Ishikawa (cell line): ENCODE measurements around the gene FAM111A.

Source experiments
- CEBPB ChIP-seq: IDR thresholded peaks from 2 replicates; pipeline ENCODE4 v1.6.1; 2012
- CREB1 ChIP-seq: IDR thresholded peaks from 2 replicates; pipeline ENCODE4 v1.6.1; 2012; ENCODE audit warnings: low read depth
- EGR1 ChIP-seq: IDR thresholded peaks from 2 replicates; pipeline ENCODE4 v1.6.1; 2012
- EP300 ChIP-seq: IDR thresholded peaks from 2 replicates; pipeline ENCODE4 v1.6.1; 2012; ENCODE audit warnings: borderline replicate concordance
- FOXM1 ChIP-seq: IDR thresholded peaks from 2 replicates; pipeline ENCODE4 v1.6.1; 2012; ENCODE audit warnings: low read depth, borderline replicate concordance
- MAX ChIP-seq: IDR thresholded peaks from 2 replicates; pipeline ENCODE4 v1.6.1; 2012
- NFIC ChIP-seq: IDR thresholded peaks from 2 replicates; pipeline ENCODE4 v1.6.1; 2012
- RAD21 ChIP-seq: IDR thresholded peaks from 2 replicates; pipeline ENCODE4 v1.6.1; 2012; ENCODE audit warnings: low read depth
- REST ChIP-seq: IDR thresholded peaks from 2 replicates; pipeline ENCODE4 v1.6.1; 2012; ENCODE audit warnings: low read depth, mild to moderate bottlenecking
- TAF1 ChIP-seq: IDR thresholded peaks from 2 replicates; pipeline ENCODE4 v1.6.1; 2012; ENCODE audit warnings: low read depth, mild to moderate bottlenecking
- TCF12 ChIP-seq: IDR thresholded peaks from 2 replicates; pipeline ENCODE4 v1.6.1; 2012; ENCODE audit warnings: low read depth
- TEAD4 ChIP-seq: IDR thresholded peaks from 2 replicates; pipeline ENCODE4 v1.6.1; 2012
- USF1 ChIP-seq: IDR thresholded peaks from 2 replicates; pipeline ENCODE4 v1.6.1; 2012
- YY1 ChIP-seq: IDR thresholded peaks from 2 replicates; pipeline ENCODE4 v1.6.1; 2012; ENCODE audit warnings: low read depth
- ZBTB7A ChIP-seq: IDR thresholded peaks from 2 replicates; pipeline ENCODE4 v1.6.1; 2012; ENCODE audit warnings: low read depth

The FAM111A gene, protein sequence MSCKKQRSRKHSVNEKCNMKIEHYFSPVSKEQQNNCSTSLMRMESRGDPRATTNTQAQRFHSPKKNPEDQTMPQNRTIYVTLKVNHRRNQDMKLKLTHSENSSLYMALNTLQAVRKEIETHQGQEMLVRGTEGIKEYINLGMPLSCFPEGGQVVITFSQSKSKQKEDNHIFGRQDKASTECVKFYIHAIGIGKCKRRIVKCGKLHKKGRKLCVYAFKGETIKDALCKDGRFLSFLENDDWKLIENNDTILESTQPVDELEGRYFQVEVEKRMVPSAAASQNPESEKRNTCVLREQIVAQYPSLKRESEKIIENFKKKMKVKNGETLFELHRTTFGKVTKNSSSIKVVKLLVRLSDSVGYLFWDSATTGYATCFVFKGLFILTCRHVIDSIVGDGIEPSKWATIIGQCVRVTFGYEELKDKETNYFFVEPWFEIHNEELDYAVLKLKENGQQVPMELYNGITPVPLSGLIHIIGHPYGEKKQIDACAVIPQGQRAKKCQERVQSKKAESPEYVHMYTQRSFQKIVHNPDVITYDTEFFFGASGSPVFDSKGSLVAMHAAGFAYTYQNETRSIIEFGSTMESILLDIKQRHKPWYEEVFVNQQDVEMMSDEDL

DNA sequence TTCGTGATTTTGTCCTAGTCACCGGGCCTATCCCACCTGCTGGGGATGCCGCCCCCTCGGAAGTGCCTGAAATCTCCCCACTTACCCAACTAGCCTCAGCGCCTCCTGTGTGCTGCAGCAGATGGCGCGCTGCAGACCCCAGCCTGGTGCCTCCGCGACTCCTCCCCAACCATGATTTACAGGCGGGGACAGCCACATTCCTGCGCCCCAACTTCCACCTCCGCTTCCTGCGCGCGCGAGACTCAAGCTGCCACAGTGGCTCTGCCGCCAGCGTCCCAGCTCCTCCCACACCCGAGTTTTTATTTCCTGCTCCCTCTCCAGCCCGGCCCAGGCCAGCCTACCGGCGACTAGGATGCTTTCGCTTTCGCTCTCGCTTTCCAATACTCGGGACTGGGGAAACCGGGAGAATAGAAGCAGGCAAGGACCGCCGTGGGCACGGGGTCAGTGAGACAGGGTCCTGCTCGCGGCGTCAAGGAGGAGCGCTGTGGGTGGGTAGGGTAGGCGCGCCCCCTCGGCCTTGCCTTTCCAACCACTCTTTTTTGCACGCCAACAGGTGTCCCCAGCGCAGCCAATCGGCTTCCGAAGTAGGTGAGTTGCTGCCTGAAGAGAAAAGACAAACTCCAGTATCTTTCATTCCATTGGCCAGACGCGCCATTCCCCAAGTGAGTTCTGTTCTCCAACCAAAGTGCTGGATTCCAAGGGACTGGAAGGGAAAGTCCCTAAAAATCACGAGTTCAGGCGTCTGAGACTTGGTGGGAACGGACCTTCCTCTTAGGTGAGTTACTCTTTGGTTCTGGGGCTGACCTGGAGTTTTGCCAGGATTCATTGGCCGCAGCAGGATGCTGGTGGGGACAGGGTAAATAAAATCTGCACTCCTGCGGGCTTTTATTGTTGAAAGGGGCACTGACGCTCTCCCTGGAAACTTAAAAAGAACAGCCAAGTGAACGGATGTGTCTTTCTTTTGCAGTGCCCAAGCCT lies at the start of gene FAM111A:
Gene FAM111A (plus strand): TSS at position 327 of the 978 bp plus-strand sequence. CDS start 6,017 bp downstream, outside the sequence.
- no peak for TF ChIP-seq EGR1
- TF ChIP-seq FOXM1, result no peak
- TF ChIP-seq TEAD4, result no peak
- TF ChIP-seq TCF12, result no peak

DNA sequence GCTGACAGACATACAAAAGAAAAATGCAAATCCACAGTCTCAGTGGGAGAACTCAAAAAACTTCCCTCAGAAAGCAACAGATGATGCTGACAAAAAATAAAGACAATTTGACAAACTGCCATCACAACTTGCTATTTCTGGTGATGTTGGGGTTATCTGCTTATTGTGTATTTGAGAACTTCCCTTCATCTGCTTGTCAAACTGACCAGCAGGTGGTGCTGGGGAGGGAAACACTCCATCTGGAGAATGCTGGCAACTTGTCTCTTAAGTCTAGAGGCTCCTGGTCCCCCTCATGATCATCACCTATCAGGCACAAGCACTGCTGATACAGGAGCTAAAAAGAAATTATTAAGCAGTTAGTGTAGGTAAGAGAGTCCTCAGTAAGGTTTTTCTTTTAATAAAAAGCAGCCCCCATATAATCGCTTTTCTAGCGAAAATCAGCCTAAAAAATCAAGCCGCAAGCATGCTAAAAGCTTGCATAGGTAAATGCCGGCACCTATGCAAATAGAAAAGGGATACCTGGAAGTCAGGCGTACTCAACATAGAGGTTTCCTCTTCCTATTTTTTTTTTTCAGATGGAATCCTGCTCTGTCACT lies 45.4 kb upstream of the FAM111A start:
- TF ChIP-seq RAD21, result peak; percentile 16; the same call in 1 of the 2 replicates
- TF ChIP-seq NFIC, result no peak

- TF ChIP-seq TEAD4, result no peak
- no peak for TF ChIP-seq ZBTB7A
- TF ChIP-seq FOXM1, result no peak
- no peak for TF ChIP-seq YY1
- TF ChIP-seq MAX, result no peak
- TF ChIP-seq USF1, result no peak
- no peak for TF ChIP-seq TAF1
- TF ChIP-seq EP300, result no peak
- TF ChIP-seq EGR1, result no peak
- TF ChIP-seq CREB1, result no peak
- no peak for TF ChIP-seq TCF12
- TF ChIP-seq NFIC, result no peak
- TF ChIP-seq RAD21, result no peak
Measured at GRCh38 chr11:59102259-59102765, 40.3 kb upstream of the FAM111A start.

- no peak for TF ChIP-seq REST
- TF ChIP-seq MAX, result no peak
- TF ChIP-seq NFIC, result no peak
- TF ChIP-seq YY1, result no peak
- TF ChIP-seq EP300, result no peak
- TF ChIP-seq CEBPB, result no peak
- no peak for TF ChIP-seq TAF1
- TF ChIP-seq USF1, result no peak
- no peak for TF ChIP-seq EGR1
- TF ChIP-seq CREB1, result no peak
- no peak for TF ChIP-seq TCF12
- no peak for TF ChIP-seq FOXM1
- TF ChIP-seq TEAD4, result no peak
- TF ChIP-seq ZBTB7A, result no peak
Measured at GRCh38 chr11:59106363-59107336, 36.0 kb upstream of the FAM111A start, which contains the start of gene FAM111B. TSS of gene FAM111B (plus strand) at chr11:59107237. CDS start at chr11:59109626, 2,389 bp downstream.

DNA sequence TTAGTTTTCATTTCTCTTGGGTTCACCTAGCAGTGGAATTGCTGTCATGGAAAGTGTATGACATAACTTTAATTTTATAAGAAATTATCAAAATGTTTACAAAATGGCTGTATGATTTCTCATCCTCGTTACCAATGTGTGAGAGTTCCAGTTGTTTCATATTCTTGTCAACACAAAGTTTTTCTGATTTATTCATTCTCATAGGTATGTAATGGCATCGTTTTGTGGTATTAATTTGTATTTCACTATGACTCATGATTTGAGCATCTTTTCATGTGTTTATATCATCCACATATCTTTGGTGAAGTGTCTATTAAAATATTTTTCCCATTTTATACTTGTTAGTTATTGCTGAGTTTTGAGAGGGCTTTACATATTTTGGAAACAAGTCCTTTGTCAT lies 30.2 kb upstream of the FAM111A start:
- TF ChIP-seq FOXM1, result no peak
- TF ChIP-seq RAD21, result no peak
- no peak for TF ChIP-seq REST
